ENCODE results near the gene SPEN. TPM values are rescaled to one million over a fixed set of nuclear protein-coding genes. Genes with fewer than 3 reads are reported as not detected.
A peak's percentile ranks its signal among the peaks of the same experiment; 100 is the strongest.

Gene SPEN
- polyA plus RNA-seq, 1 of the 3 experiments (the other 2 are of a cell fraction) = 6.1 TPM

- Histone ChIP-seq H3K9me2 (no peaks in the 10 kb centered on the region), H3F3A (replicated peaks; ENCODE audit: insufficient read depth) (peaks cover 63% of the 10 kb centered on the region), H3K9me3 (no peaks in the 10 kb centered on the region), H2AFZ (ENCODE audit: low read depth) (no peak overlapping the region), H3K79me2 (ENCODE audit: insufficient read depth) (peaks cover 91% of the 10 kb centered on the region), H3K4me2 (peak overlapping the region; percentile 76), H4K20me1 (ENCODE audit: insufficient read depth) (no peaks in the 10 kb centered on the region; the same call in 1 of the 2 replicates), H3K4me1 (ENCODE audit: control insufficient read depth in 1 of 2, insufficient read depth in 2 of 2, low read depth in 1 of 2, low read length in 1 of 2) (peaks cover 75 to 87% of the 10 kb centered on the region in 2 experiments), H3K9ac (peak overlapping the region; percentile 46; the same call in 1 of the 2 replicates), H3K27me3 (ENCODE audit: insufficient read depth) (no peaks in the 10 kb centered on the region), H3K36me3 (replicated peaks in 1 of 2; ENCODE audit: control insufficient read depth in 1 of 2, insufficient read depth in 2 of 2, low read length in 1 of 2) (peaks cover 3 to 7% of the 10 kb centered on the region in 2 experiments), H3K27ac (ENCODE audit: low read depth in 2 of 2, low read length in 1 of 2) (peak overlapping the region; percentile 85 to 93), H3K4me3 (ENCODE audit: low read depth in 2 of 2, low read length in 1 of 2) (no peak overlapping the region)
- no peak for DNase-seq
- ChIA-PET CTCF (interaction anchor here (0.6 to 2.0 kb wide), 6 partner anchors 22 to 162 kb away, joined by 3 to 4 read pairs (median 4); partner anchors contain the start of gene ZBTB17), POLR2A (no interaction called here)
- no peak for TF ChIP-seq CHD2 (IDR thresholded peaks at IDR 0.05; ENCODE audit: low read length, partially characterized antibody)
- no peak for TF ChIP-seq FOXM1 (IDR thresholded peaks at IDR 0.05; ENCODE audit: low read depth)
- no peak for TF ChIP-seq ELF1 (IDR thresholded peaks at IDR 0.05)
- WGBS (ENCODE audit: low lambda C conversion rate) = 78% methylated on average over 4 of the region's 11 CpGs
These were observed 105.8 kb downstream of the SPEN start for GRCh38 chr1:15953294-15953771.

- Histone ChIP-seq H3K9ac (peak overlapping the region; percentile 46; the same call in 1 of the 2 replicates), H2AFZ (ENCODE audit: low read depth) (no peak overlapping the region), H3F3A (replicated peaks; ENCODE audit: insufficient read depth) (peaks cover 60% of the 10 kb centered on the region), H3K27me3 (ENCODE audit: insufficient read depth) (no peaks in the 10 kb centered on the region), H3K27ac (ENCODE audit: low read depth in 2 of 2, low read length in 1 of 2) (peak overlapping the region; percentile 85 to 93), H3K4me1 (ENCODE audit: control insufficient read depth in 1 of 2, insufficient read depth in 2 of 2, low read depth in 1 of 2, low read length in 1 of 2) (peaks cover 76 to 87% of the 10 kb centered on the region in 2 experiments), H3K79me2 (ENCODE audit: insufficient read depth) (peaks cover 91% of the 10 kb centered on the region), H3K4me2 (peak overlapping the region; percentile 76), H4K20me1 (ENCODE audit: insufficient read depth) (no peaks in the 10 kb centered on the region; the same call in 1 of the 2 replicates), H3K4me3 (ENCODE audit: low read depth in 2 of 2, low read length in 1 of 2) (no peak overlapping the region), H3K9me2 (no peaks in the 10 kb centered on the region), H3K36me3 (replicated peaks in 1 of 2; ENCODE audit: control insufficient read depth in 1 of 2, insufficient read depth in 2 of 2, low read length in 1 of 2) (peaks cover 0 to 4% of the 10 kb centered on the region in 2 experiments), H3K9me3 (no peaks in the 10 kb centered on the region)
- WGBS (ENCODE audit: low lambda C conversion rate) = 10% methylated on average over 1 of the region's 1 CpG
- ChIA-PET POLR2A (no interaction called here), CTCF (interaction anchor here (0.6 to 2.0 kb wide), 6 partner anchors 22 to 162 kb away, joined by 3 to 4 read pairs (median 4); partner anchors contain the start of gene ZBTB17)
- TF ChIP-seq EP300 (IDR thresholded peaks at IDR 0.05; ENCODE audit: borderline replicate concordance in 1 of 2, low read depth in 1 of 2, low read length in 1 of 2) = peak in 1 of 2 experiments; percentile 47; a peak in 1 of 4 replicates
- TF ChIP-seq RCOR1 (IDR thresholded peaks at IDR 0.05; ENCODE audit: low read length) = peak; percentile 42; the same call in 1 of the 2 replicates
- peak; percentile 68 for TF ChIP-seq GATA2 (CRISPR knock-in tag; IDR thresholded peaks at IDR 0.05)
- TF ChIP-seq, protein P1, sequence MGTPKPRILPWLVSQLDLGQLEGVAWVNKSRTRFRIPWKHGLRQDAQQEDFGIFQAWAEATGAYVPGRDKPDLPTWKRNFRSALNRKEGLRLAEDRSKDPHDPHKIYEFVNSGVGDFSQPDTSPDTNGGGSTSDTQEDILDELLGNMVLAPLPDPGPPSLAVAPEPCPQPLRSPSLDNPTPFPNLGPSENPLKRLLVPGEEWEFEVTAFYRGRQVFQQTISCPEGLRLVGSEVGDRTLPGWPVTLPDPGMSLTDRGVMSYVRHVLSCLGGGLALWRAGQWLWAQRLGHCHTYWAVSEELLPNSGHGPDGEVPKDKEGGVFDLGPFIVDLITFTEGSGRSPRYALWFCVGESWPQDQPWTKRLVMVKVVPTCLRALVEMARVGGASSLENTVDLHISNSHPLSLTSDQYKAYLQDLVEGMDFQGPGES (IDR thresholded peaks at IDR 0.05; ENCODE audit: low read depth, low read length) = no peak
- 0 out of 2 replicates have a peak, but pooled peaks have one; percentile 7 for TF ChIP-seq NFIC (IDR thresholded peaks at IDR 0.05; ENCODE audit: borderline replicate concordance)
- TF ChIP-seq ELF1 (IDR thresholded peaks at IDR 0.05) = no peak
- TF ChIP-seq ZBTB33 (IDR thresholded peaks at IDR 0.05; ENCODE audit: borderline replicate concordance, low read depth) = no peak
- no peak for TF ChIP-seq TAF1 (IDR thresholded peaks at IDR 0.05; ENCODE audit: borderline replicate concordance, low read depth, low read length)
- peak; percentile 79 for DNase-seq
These were observed 106.3 kb downstream of the SPEN start for GRCh38 chr1:15953791-15954241.
